GM12878 (cell line): Measurements from ENCODE around the gene CHD5. TPM values are rescaled to one million over a fixed set of nuclear protein-coding genes. Genes with fewer than 3 reads are reported as not detected.

ENCODE experiments used
- JUNB ChIP-seq: IDR thresholded peaks from 2 replicates; pipeline ENCODE4 v1.6.1; 2016; ENCODE audit warnings: antibody characterized with exemption, mild to moderate bottlenecking
- POLR2AphosphoS5 ChIP-seq: IDR thresholded peaks from 2 replicates; pipeline ENCODE4 v1.6.1; 2011; ENCODE audit warnings: mild to moderate bottlenecking, low read length, inconsistent platforms
- polyA plus RNA-seq, 11 experiments: library from polyadenylated mRNA; depleted of rRNA in 4 of 11; unstranded in 6 of 11; stranded (reverse) in 5 of 11; fragments of >200 nt; fragmentation: Nextera tagmentation in 4 of 11; fragmentation: Illumina TruSeq in 1 of 11; extraction: Ambion mirVana in 4 of 11; extraction: Trizol in 1 of 11; gene quantifications; 1 replicate in 1 of 11; 2 replicates in 10 of 11; pipeline versions ENCODE4 v1.2.1 to v1.2.3, GENCODE V29; 2011 to 2016; ENCODE audit warnings: inconsistent platforms in 2 of 11, missing spikeins in 2 of 11, low read depth in 1 of 11
- total RNA-seq, 4 experiments: library from RNA; depleted of rRNA in 3 of 4; stranded (reverse); fragments of >200 nt in 3 of 4; fragmentation: Illumina TruSeq in 1 of 4; extraction: Trizol in 1 of 4; gene quantifications; 2 replicates each; pipeline versions ENCODE4 v1.2.1 to v1.2.3, GENCODE V29; 2013 to 2021
- TF ChIP-seq, protein P1 (sequence below): IDR thresholded peaks from 2 replicates; pipeline ENCODE4 v1.6.1; 2012; ENCODE audit warnings: mild to moderate bottlenecking, low read depth, low read length
- TF ChIP-seq, protein P2 (sequence below): IDR thresholded peaks from 2 replicates; pipeline ENCODE4 v1.6.1; 2012; ENCODE audit warnings: improper control_type of control experiment, low read depth, low read length; ENCODE audit not compliant: insufficient replicate concordance
- TF ChIP-seq, protein P3 (sequence below): fragments of 150-350 bp; IDR thresholded peaks from 2 replicates; pipeline ENCODE4 v1.6.1; 2014; ENCODE audit warnings: mild to moderate bottlenecking, low read depth, low read length
- TF ChIP-seq, protein P4 (sequence below): fragments of 450-650 bp; formaldehyde crosslinking; IDR thresholded peaks from 2 replicates; pipeline ENCODE4 v1.4.0; 2020; ENCODE audit warnings: mild to moderate bottlenecking, moderate library complexity
- TF ChIP-seq, protein P5 (sequence below): fragments of 450-650 bp; IDR thresholded peaks from 2 replicates; pipeline ENCODE4 v1.6.1; 2017; ENCODE audit warnings: low read depth, mild to moderate bottlenecking, moderate library complexity
- TF ChIP-seq, protein P6 (sequence below): IDR thresholded peaks from 2 replicates; pipeline ENCODE4 v1.6.1; 2011; ENCODE audit warnings: mild to moderate bottlenecking, low read depth, low read length, moderate library complexity; ENCODE audit not compliant: insufficient replicate concordance

The CHD5 gene
- total and polyA plus RNA-seq, 10 of the 15 experiments (the other 5 are each of a cell fraction or from before 2014, with no cell fraction given) = 0.03 to 0.49 (median 0.13) TPM; not detected in 3

DNA sequence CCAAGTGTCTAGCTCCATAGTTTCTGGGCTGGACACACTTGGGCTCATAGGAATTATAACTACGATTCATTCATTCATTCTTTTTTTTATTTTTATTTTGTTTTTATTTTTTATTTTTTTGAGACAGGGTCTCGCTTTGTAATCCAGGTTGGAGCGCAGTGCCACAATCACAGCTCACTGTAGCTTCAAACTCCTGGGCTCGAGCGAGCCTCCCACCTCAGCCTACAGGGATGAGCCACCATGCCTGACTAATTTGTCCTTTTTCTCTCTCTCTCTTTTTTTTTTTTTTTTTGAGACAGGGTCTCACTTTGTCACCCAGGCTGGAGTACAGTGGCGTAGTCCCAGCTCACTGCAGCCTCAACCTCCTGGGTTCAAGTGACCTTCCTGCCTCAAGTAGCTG lies 92.2 kb downstream of the CHD5 start (continued):
- TF ChIP-seq, protein P1, sequence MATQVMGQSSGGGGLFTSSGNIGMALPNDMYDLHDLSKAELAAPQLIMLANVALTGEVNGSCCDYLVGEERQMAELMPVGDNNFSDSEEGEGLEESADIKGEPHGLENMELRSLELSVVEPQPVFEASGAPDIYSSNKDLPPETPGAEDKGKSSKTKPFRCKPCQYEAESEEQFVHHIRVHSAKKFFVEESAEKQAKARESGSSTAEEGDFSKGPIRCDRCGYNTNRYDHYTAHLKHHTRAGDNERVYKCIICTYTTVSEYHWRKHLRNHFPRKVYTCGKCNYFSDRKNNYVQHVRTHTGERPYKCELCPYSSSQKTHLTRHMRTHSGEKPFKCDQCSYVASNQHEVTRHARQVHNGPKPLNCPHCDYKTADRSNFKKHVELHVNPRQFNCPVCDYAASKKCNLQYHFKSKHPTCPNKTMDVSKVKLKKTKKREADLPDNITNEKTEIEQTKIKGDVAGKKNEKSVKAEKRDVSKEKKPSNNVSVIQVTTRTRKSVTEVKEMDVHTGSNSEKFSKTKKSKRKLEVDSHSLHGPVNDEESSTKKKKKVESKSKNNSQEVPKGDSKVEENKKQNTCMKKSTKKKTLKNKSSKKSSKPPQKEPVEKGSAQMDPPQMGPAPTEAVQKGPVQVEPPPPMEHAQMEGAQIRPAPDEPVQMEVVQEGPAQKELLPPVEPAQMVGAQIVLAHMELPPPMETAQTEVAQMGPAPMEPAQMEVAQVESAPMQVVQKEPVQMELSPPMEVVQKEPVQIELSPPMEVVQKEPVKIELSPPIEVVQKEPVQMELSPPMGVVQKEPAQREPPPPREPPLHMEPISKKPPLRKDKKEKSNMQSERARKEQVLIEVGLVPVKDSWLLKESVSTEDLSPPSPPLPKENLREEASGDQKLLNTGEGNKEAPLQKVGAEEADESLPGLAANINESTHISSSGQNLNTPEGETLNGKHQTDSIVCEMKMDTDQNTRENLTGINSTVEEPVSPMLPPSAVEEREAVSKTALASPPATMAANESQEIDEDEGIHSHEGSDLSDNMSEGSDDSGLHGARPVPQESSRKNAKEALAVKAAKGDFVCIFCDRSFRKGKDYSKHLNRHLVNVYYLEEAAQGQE = no peak
- TF ChIP-seq, protein P2, sequence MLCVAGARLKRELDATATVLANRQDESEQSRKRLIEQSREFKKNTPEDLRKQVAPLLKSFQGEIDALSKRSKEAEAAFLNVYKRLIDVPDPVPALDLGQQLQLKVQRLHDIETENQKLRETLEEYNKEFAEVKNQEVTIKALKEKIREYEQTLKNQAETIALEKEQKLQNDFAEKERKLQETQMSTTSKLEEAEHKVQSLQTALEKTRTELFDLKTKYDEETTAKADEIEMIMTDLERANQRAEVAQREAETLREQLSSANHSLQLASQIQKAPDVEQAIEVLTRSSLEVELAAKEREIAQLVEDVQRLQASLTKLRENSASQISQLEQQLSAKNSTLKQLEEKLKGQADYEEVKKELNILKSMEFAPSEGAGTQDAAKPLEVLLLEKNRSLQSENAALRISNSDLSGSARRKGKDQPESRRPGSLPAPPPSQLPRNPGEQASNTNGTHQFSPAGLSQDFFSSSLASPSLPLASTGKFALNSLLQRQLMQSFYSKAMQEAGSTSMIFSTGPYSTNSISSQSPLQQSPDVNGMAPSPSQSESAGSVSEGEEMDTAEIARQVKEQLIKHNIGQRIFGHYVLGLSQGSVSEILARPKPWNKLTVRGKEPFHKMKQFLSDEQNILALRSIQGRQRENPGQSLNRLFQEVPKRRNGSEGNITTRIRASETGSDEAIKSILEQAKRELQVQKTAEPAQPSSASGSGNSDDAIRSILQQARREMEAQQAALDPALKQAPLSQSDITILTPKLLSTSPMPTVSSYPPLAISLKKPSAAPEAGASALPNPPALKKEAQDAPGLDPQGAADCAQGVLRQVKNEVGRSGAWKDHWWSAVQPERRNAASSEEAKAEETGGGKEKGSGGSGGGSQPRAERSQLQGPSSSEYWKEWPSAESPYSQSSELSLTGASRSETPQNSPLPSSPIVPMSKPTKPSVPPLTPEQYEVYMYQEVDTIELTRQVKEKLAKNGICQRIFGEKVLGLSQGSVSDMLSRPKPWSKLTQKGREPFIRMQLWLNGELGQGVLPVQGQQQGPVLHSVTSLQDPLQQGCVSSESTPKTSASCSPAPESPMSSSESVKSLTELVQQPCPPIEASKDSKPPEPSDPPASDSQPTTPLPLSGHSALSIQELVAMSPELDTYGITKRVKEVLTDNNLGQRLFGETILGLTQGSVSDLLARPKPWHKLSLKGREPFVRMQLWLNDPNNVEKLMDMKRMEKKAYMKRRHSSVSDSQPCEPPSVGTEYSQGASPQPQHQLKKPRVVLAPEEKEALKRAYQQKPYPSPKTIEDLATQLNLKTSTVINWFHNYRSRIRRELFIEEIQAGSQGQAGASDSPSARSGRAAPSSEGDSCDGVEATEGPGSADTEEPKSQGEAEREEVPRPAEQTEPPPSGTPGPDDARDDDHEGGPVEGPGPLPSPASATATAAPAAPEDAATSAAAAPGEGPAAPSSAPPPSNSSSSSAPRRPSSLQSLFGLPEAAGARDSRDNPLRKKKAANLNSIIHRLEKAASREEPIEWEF = no peak
- no peak for TF ChIP-seq POLR2AphosphoS5
- TF ChIP-seq, protein P3, sequence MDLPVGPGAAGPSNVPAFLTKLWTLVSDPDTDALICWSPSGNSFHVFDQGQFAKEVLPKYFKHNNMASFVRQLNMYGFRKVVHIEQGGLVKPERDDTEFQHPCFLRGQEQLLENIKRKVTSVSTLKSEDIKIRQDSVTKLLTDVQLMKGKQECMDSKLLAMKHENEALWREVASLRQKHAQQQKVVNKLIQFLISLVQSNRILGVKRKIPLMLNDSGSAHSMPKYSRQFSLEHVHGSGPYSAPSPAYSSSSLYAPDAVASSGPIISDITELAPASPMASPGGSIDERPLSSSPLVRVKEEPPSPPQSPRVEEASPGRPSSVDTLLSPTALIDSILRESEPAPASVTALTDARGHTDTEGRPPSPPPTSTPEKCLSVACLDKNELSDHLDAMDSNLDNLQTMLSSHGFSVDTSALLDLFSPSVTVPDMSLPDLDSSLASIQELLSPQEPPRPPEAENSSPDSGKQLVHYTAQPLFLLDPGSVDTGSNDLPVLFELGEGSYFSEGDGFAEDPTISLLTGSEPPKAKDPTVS = no peak
- TF ChIP-seq, protein P4, sequence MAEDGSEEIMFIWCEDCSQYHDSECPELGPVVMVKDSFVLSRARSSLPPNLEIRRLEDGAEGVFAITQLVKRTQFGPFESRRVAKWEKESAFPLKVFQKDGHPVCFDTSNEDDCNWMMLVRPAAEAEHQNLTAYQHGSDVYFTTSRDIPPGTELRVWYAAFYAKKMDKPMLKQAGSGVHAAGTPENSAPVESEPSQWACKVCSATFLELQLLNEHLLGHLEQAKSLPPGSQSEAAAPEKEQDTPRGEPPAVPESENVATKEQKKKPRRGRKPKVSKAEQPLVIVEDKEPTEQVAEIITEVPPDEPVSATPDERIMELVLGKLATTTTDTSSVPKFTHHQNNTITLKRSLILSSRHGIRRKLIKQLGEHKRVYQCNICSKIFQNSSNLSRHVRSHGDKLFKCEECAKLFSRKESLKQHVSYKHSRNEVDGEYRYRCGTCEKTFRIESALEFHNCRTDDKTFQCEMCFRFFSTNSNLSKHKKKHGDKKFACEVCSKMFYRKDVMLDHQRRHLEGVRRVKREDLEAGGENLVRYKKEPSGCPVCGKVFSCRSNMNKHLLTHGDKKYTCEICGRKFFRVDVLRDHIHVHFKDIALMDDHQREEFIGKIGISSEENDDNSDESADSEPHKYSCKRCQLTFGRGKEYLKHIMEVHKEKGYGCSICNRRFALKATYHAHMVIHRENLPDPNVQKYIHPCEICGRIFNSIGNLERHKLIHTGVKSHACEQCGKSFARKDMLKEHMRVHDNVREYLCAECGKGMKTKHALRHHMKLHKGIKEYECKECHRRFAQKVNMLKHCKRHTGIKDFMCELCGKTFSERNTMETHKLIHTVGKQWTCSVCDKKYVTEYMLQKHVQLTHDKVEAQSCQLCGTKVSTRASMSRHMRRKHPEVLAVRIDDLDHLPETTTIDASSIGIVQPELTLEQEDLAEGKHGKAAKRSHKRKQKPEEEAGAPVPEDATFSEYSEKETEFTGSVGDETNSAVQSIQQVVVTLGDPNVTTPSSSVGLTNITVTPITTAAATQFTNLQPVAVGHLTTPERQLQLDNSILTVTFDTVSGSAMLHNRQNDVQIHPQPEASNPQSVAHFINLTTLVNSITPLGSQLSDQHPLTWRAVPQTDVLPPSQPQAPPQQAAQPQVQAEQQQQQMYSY (CRISPR knock-in tag) = no peak
- TF ChIP-seq, protein P5, sequence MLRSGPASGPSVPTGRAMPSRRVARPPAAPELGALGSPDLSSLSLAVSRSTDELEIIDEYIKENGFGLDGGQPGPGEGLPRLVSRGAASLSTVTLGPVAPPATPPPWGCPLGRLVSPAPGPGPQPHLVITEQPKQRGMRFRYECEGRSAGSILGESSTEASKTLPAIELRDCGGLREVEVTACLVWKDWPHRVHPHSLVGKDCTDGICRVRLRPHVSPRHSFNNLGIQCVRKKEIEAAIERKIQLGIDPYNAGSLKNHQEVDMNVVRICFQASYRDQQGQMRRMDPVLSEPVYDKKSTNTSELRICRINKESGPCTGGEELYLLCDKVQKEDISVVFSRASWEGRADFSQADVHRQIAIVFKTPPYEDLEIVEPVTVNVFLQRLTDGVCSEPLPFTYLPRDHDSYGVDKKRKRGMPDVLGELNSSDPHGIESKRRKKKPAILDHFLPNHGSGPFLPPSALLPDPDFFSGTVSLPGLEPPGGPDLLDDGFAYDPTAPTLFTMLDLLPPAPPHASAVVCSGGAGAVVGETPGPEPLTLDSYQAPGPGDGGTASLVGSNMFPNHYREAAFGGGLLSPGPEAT = no peak
- TF ChIP-seq JUNB = no peak
- TF ChIP-seq, protein P6, sequence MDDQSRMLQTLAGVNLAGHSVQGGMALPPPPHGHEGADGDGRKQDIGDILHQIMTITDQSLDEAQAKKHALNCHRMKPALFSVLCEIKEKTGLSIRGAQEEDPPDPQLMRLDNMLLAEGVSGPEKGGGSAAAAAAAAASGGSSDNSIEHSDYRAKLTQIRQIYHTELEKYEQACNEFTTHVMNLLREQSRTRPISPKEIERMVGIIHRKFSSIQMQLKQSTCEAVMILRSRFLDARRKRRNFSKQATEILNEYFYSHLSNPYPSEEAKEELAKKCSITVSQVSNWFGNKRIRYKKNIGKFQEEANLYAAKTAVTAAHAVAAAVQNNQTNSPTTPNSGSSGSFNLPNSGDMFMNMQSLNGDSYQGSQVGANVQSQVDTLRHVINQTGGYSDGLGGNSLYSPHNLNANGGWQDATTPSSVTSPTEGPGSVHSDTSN = no peak
